Measurements from ENCODE around the gene PATJ.

- no peak for TF ChIP-seq CTCF (conservative IDR thresholded peaks at IDR 0.05; ENCODE audit: low read depth, low read length)
- TF ChIP-seq EZH2 (IDR thresholded peaks at IDR 0.05; ENCODE audit: low read length, unreplicated experiment) = no peak
Measured at GRCh38 chr1:62071695-62072094, 329.4 kb downstream of the PATJ start.
